Renal cortex interstitium (tissue), 11 donors: ENCODE measurements around the gene TUBGCP6. TPM values are rescaled to one million over a fixed set of nuclear protein-coding genes. Genes with fewer than 3 reads are reported as not detected.

Source experiments
- DNase-seq, 11 donors: peaks; one replicate each; pipeline ENCODE4 v3.0.0-alpha.2; 2013; ENCODE audit warnings: low read depth in 9 of 11, low spot score in 4 of 11; ENCODE audit errors: extremely low read depth in 1 of 11
- polyA plus RNA-seq, 3 donors: library from polyadenylated mRNA; unstranded; fragments of 120-200 nt; gene quantifications; one replicate each; pipeline ENCODE4 v1.2.1, GENCODE V29; 2013; ENCODE audit not compliant: insufficient read length in 3 of 3

The TUBGCP6 gene
- polyA plus RNA-seq, 3 donors: 30.5 to 48.2 (median 40.1) TPM

DNA sequence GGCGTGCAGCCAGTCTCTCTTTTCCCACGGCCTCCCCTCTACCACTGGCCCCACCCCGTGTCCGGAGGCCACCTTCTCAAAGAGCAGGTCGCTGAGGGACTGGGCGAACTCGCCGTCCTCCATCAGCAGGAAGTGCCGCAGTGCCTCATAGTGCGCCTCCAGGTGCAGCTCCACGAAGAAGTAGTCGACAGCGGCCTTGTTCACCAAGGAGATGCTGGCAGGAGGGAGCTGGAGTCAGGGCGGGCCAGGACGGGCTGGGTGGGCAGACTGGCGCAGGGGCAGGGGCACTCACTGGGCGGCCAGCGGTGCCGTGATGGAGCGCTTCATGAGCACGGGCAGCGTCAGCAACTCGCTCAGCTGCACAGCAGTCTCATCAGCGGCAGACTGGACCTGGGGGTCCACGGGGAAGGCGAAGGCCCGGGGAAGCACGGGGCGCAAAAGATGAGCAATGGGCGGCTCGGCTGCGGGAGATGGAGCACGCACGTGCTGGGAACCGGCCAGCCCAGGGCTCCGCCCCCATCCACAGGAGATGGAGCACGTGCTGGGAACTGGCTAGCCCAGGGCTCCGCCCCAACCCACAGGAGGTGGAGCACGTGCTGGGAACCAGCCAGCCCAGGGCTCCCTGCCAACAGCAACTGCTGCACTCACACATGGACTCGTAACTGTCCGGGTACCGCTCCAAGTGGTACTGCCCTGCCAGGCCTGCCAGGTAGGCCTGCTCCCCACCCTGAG is 25.7 kb downstream of the TUBGCP6 start:
- no peak for DNase-seq

DNA sequence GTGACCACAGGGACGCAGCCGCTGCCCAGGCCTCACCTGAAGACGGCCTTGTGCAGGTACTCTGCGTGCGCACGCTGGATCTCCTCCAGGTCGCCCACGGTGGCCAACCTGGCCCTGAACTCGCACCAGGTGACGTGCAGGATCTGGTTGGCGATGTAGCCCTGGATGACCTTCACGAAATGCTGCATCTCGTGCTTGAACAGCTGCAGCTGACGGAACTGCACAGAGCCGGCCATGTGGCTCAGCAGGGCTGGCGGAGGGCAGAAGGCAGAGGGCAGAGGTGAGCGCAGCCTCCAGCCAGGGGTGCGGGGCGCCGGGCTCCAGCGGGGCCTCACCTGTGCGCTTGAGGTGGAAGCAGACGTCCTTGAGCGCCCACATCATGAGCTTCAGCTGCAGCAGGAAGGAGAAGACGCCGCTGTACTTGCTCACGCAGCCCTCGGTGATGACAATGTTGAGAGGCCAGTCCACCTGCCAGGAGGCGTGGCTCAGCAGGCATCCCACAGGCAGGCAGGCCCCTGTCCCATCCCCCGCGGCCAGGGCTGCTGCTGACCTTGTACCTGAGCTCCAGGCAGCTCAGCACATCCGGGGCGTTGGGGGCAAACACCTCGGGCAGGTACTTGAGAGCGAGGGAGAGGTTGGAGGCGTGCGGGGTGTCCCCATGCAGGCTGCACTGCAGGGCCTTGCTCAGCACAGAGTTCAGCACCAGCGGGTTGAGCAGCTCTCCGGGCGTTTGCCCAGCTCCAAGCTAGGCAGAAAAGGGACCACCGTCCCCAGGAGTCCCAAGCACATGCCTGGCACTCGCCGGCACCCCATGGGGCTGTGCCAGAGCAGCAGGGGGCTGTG is 26.4 kb downstream of the TUBGCP6 start:
- DNase-seq: no peak

DNA sequence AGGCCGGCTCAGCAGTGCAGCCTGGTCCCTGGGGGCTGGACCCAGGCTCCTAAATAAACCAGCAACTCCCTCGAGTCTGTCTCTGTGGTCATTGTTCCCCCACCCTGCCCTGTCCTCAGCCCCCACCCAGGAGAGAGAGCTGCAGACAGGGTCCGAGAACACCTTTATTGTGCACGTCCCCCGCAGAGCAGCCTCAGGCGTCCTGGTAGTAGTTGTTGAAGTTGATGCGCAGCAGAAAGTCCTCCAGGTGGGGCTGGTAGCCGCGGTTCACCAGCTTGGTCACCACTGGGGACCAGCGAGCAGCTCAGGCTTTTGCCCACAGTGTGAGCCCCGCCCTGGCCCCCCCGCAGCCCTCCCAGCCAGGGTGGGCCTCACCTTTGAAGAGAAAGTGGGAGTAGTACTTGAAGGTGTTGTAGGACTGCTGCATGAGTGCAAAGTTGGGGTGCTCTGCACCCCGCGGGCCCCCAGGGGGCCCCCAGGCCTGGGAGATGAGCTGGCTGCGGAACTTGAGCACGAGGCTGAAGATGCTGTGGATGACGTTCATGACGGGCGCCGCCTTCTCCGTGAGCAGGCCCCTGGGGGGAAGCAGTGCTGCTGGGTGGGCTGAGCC is 27.2 kb downstream of the TUBGCP6 start:
- DNase-seq: no peak

DNA sequence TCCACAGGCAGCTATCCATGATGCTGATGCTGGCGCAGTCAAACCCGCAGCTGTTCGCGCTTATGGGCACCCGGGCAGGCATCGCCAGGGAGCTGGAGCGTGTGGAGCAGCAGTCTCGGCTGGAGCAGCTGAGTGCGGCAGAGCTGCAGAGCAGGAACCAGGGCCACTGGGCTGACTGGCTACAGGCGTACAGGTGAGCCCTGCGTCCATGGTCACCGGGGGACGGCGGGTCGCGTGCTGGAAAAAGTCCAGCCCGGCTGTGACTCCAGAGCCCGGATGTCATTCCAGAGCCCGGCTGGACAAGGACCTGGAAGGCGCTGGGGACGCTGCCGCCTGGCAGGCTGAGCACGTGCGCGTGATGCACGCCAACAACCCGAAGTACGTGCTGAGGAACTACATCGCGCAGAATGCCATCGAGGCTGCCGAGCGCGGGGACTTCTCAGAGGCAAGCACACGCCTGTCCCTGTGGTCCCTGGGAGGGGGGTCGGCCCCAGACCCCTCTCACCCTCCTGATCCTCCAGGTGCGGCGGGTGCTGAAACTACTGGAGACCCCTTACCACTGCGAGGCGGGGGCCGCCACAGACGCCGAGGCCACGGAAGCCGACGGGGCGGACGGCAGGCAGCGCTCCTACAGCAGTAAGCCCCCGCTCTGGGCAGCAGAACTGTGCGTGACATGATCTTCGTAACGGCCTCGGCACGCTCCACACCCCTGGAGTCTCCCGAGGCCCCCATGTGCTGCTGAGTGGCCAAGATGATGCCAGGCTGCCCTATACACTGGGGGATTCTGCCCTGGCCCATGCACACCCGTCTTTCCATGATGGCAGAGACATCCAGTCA is 27.9 kb downstream of the TUBGCP6 start:
- no peak for DNase-seq

DNA sequence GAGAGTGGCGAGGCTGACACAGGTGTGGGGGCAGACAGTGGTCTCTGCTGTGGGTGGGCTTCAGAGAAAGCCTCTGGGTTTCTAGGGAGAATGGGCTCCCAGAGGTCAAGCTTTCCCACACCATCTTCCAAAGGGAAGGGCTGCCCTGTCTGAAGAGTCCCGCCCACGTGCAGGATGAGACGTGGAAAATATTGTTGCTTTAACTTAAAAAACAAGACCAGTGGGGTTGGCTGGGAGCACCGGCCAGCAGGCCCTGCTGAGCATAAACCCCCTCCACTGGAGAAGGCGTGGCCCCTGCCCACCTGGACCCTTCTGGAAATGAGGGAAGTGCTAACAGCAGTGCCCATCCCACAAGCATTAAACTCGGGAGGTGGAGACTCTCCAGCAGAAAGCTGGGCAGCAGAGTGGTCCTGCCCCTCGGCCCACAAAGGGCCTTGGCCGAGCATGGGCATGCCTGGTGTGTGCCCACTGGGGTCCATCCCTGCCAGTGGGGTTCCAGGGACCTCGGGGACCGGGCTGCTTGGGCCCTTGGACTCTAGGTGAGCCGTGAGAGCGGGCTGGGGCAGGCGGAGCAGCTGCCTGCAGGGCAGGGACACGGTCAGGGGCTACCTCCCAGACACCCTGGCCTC is 28.7 kb downstream of the TUBGCP6 start:
- no peak for DNase-seq

DNA sequence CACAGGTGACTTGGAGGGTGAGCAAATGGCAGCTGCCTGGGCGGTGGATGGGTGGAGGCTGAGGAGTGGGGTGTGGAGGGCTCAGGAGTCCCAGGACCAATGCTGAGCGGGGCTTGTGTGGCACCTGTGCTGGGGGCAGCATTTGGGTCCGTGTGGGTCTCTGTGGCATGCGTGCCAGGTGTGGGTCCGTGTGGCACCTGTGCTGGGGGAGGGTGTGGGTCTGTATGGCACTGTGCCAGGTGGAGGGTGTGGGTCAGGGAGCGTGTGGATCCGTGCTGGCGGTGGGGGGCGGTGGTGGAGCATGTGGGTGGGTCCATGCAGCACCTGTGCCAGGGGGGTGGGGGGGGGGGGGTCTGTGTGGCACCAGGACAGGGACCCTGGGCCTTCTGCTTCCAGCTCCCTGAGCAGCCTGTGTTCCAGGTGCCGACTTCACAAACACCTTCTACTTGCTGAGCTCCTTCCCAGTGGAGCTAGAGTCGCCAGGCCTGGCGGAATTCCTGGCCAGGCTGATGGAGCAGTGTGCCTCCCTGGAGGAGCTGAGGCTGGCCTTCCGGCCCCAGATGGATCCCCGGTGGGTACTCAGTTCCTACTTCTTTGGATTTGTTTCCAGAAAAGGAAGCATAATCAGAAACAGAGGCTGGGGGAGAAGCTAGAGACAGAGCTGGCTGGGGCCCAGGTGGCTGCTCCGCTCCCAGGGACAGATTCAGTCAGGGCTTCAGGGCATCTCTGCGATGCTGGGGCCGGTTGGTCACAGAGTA is 29.3 kb downstream of the TUBGCP6 start:
- no peak for DNase-seq

DNA sequence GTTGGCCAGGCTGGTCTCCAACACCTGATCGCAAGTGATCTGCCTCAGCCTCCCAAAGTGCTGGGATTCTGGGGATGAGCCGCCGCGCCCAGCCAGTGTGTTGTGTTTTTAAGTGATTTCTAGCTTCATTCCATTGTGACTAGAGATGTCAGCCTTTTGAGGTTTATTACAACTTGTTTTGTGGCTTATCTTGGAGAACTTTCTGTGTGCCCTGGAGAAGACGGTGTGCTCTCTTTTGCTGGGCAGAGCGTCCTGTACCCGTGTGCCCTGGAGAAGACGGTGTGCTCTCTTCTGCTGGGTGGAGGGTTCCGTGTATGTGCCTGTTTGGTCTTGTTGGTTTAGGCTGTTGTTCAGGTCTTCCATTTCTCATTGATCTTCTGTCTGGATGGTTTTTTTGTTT is 31.6 kb downstream of the TUBGCP6 start:
- no peak for DNase-seq

DNA sequence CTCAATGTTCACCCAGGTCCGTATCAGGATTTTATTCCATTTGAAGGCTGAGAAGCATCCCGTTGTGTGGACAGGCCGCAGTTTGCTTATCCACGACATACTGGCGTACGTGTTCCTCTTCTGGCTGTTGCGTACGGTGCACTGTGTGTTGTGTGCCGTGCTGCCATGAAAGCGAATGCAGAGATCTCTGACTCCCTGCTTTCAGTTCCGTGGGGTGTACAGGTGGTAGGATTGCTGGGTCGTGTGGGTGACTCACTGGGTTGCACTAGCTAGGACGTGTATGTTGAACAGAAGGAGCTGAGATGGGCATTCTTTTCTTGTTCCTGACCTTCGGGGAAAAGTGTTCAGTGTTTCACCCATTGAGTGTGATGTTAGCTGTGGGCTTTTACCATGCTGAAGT is 33.7 kb downstream of the TUBGCP6 start:
- no peak for DNase-seq

DNA sequence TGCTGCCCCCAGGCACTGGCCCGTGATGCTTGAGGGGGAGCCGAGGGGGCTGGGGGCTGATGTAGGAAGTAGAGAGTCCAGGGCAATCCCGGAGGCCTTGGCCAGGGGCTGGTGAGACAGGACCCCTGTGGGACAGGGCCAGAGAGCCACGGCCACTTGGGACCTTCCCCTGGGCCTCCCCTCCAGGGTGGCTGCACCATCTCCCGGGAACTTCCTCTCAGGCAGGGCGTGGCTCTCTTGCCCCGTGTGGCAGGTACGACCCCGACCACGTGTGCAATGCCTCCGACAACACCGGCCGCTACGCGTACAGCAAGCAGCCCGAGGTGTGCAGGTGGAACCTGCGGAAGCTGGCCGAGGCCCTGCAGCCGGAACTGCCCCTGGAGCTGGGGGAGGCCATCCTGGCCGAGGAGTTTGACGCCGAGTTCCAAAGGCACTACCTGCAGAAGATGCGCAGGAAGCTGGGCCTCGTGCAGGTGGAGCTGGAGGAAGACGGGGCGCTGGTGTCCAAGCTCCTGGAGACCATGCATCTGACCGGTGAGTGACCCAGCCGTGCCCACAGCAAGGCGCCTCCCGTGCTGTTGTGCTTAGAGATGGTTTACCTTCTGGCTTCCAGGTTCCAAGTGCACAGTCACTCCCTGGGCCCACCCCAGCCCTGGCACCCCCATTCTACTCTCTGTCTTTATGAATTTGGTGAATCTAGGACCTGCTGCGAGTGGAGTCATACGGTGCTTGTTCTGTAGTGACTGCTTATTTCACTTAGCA is 34.3 kb downstream of the TUBGCP6 start:
- DNase-seq: no peak

DNA sequence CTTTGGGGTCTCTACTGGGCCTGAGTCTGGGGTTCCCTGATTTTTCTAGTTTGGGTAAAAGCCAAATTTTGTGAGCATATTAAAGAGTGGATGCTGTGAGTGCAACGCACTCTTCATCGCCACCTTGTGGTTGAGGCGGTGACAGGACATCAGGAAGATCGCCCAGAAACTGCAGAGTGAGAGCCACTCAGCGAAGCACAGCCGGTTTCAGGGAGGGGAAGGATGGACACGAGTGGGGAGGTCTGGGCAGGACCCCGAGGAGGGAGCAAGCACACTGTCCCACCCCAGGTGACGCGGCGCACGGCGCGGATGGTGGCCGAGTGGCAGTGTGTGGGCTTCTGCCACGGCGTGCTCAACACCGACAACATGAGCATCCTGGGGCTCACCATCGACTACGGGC is 34.9 kb downstream of the TUBGCP6 start:
- DNase-seq: peak in 1 of 11 donors; percentile 63

DNA sequence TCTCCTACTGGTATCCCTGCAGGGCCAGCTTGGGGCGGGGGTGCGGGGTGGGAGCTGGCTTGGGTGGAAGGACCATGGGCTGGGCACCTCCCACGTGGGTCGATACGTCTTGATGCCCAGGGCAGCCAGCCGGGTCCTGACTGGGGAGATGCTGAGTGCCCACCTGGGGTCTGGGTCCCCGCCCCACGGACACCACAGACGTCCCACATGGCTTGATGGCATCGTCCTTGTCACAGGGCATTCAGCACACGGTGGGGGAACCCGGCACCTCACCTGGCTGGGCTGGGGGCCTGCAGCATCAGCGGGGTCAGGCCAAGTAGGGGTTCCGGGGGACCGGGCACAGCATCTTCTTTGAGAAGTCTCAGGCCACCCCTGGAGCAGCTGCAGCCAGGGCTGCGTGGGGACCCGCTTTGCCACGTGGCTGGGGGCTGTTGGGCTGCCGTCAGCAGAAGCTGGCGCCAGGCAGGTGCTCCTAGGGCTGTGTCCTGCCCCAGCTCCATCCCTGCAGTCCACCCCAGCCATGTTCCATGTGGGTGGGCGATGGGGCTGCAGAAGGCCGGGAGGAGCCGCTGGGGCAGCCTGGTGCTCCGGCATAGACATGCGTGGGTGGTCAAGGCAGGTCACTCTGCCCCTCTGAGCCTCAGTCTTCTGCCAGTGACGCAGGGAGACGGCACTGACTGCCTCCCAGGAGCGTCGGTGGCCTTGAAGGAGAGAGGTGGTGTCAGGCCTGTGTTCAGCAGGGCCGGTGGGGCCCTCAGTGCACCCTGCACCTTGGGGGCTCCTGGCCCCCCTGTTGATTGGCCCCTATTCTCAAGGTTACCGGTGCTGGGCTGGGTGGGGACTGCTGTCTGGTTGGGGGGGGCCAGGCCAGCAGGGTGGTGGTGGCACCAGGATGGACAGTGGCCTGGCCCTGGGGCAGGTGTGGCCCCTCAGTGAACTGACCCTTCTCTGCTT is 35.6 kb downstream of the TUBGCP6 start:
- no peak for DNase-seq

DNA sequence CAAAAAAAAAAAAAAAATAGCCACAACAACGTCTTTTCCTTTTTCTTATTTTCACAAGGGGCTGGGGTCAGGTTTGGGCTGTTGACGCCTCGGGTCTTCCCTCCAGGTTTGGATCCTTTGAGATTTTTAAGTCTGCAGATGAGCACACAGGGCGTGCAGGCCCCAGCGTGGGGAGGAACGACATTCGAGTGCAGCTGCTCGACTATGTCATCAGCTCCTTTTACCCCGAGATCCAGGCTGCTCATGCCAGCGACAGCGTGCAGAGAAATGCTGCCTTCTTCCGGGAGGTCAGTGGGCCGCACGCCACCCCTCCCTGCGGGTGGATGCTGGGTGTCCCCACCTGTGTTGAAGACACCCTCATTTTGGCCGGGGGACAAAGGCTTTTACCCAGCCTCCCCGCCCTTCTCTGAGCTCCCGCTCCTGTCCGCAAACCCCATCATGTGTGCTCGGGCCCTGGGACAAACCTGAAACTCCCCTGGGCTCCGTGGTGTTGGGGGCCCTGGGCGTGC is 36.3 kb downstream of the TUBGCP6 start:
- no peak for DNase-seq

DNA sequence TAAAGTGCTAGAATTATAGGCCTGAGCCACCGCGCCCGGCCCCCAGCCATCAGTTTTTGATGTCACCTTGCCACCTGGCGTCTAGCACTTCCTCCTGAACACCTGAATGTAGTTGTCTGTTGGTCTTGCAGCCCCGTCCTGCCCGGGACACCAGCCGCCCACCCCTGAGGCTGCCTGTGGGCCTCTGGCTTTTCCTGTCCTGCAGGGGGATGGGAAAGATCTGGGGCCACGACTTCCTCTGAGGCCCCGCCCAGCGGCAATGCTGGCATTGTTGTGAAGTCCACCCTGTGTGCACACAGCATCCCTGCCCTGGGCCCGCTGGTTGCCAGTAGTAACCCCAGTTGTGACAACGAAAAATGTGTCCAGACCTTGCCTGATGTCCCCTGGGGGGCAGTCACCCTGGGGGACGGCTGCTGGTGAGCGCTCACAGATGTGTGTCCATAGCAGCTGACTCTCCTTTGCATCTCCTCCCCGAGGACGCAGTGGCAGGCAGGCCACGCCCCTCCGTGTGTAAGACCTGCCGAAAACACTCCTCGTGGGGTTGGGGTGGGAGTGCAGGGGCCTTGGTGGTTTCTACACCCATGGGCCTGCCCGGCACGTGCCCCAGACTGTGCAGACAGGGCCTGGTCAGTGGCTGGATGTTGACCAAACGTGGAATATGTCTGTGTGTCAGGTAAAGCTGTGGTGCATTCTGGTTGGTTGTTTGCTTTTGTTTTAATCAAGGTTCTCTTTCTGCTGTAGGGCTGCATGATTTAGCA is 37.3 kb downstream of the TUBGCP6 start:
- DNase-seq: no peak

DNA sequence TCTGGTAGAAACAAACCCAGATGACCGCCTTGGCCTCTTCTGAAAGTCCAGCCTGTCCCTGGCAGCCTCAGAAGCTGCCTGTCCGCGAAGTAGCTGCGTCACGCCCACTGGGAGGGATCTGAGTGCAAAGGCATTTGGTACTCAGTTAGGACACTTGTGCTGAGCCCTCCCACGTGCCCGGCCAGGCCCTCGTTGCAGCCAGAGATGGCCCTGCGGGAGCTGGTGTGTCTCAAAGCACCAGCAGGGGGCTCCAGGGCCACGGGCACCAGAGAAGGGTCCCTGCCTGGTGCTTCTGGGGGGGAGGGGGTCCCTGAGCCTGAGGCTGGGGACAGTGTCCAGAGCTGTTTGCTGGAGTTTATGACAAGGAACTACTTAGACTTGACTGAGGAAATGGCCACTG is 38.2 kb downstream of the TUBGCP6 start:
- DNase-seq: no peak

DNA sequence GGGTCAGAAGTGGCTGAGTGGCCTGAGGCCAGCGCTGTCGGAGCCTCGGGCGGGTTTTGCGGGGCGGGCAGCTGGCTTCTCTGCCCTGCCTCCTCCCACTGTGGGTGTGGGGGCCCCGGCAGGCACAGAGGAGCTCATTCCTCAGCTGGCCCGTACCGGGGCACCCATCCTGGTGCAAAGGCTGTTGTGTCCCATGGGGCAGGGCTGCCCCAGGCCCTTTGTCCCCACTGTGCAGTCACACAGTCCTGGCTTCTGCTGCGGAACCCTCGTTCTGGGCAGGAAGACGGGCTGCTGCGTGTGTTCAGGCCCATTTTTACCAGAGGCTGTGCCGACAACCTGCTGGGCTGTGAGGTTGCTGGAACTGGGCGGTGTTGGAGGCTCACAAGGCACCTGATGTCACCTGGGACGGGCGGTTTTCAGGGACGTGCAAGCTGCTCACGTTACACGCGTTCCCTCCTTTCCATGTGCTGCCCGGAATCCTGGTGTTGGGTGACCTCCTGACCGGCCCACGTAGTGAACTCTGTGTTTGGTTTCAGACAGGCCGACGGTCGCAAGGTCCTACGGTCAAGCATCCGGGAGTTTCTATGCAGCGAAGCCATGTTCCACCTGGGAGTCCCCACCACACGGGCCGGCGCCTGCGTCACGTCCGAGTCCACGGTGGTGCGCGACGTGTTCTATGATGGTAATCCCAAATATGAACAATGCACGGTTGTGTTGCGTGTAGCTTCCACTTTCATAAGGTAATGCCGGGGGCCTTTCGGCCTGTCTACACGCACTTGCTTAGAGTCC is 38.8 kb downstream of the TUBGCP6 start:
- no peak for DNase-seq
